DOHH2 (cell line): ENCODE measurements around the gene WDR27.

Source experiments
- CTCF ChIP-seq: fragments of 200-600 bp; sonication (generic); IDR thresholded peaks from one replicate; pipeline ENCODE4 v1.5.1; 2014; ENCODE audit warnings: antibody characterized with exemption, mild to moderate bottlenecking, low read depth, low read length; ENCODE audit not compliant: poor library complexity, severe bottlenecking
- EZH2phosphoT487 ChIP-seq: fragments of 200-600 bp; sonication (generic); IDR thresholded peaks from 2 replicates; pipeline ENCODE4 v1.6.1; 2017; ENCODE audit warnings: borderline replicate concordance, mild to moderate bottlenecking, antibody characterized with exemption, low read length, moderate library complexity, mixed read lengths

GRCh38 chr6:169702840-169703246 is 1.0 kb upstream of the WDR27 start:
- TF ChIP-seq CTCF (no peak), EZH2phosphoT487 (no peak)
